HG02973 (cell line): ENCODE results near the gene KRT8.
"Not testable (repeated sequence)": the region's sequence is repeated elsewhere in the genome, so short reads cannot be mapped to it uniquely, and the experiment has no call there.

ENCODE experiments used
- ATAC-seq: cut with Tn5 transposase; IDR thresholded peaks from one replicate; pipeline ENCODE4 v1.9.1; 2021; ENCODE audit warnings: moderate library complexity; ENCODE audit not compliant: unreplicated experiment

The KRT8 gene

DNA sequence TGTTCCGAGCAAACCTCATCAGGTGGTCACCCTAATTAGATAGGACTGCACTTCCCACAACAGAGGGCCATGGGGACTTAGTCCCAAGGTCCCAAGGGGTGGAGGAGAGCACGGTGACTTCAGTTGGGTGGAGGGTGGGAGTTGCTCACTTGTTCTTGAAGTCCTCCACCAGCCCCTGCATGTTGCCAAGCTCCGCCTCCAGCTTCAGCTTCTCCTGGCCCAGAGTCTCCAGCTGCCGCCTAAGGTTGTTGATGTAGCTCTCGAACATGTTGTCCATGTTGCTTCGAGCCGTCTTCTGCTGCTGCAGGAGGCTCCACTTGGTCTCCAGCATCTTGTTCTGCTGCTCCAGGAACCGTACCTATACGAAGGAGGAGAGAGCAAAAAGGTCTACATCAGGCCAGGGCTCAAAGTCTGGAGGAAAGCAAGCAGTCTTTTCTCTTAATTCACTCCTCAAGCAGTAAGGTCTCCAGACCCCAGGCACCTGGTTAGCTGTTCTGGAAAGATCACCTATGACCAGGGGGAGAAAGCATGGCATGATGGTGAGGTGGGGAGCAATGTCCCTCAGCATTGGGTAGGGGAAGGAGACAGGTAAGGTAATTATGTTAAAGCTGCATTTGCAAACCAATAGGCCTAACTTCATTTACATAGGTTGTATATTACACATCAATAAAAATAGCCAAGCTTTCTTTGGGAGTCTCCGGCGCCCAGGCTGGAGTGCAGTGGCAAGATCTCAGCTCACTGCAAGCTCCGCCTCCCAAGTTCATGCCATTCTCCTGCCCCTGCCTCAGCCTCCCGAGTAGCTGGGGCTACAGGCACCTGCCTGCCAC is 2.9 kb downstream of the KRT8 start:
- ATAC-seq = no peak

DNA sequence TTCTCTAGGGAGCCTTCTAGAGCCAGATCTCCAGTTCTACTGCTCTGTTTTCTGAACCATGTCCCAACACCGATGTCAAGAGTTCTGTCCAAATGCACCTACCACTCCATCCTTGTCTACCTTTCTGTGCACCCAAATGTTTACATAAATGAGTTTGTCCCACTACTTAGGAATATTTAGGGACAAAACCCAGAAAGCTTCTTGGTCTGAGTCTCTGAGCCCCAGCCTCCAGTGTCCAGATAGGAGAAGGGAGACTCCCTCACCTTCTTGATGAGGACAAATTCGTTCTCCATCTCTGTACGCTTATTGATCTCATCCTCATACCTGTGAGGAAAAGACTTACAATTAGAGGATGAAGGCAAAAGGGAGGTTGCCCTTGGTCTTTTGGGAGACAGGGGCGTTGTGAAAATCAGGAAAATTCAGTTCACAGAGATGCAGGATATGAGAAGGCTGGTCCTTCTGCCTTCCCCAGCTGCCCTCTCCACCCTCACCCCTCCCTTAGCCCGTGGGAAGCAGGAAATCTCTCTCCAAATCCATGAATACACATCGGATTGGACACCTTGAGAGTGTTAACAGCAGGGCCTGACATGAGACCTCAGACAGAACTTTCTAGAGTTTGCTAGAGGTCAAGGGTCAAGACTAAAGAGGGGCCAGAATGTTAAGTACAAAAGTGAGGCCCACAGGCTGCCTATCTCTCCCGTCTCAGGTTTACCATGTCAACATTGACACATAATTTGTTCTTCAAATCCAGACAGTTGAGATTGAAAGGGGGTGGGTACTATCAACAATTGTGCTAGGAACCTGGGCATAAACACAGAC is 3.8 kb downstream of the KRT8 start:
- ATAC-seq = no peak

DNA sequence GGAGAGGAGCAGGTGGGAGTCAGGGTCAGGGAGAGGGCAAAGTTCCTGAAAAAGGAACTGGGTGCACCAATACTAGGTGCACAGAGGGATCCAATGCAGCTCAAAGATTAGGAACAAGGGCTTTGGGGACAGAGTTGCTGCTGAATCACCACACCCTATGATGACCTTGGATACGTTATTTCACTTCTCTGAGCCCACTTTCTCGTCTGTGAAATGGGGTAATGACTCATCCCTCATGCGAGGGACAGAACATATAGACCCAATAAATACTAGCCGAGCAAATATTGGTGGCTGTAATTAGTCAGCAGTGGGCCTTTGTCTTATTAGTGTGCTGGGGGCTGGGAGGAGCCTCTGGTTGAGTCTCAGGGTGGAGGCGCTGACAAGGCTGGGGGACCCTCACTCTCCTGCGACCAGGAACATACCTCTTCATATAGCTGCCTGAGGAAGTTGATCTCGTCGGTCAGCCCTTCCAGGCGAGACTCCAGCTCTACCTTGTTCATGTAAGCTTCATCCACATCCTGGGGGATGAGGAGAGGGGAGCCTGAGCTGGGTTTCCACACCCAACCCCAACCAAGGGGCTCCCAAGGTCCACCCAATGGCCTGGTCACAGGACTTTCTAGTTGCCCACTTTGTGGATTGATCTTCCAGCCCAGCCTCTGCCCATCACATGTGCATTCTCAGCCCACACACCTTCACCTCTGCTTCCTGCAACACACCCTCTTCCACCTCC is 4.5 kb downstream of the KRT8 start:
- ATAC-seq = no peak

DNA sequence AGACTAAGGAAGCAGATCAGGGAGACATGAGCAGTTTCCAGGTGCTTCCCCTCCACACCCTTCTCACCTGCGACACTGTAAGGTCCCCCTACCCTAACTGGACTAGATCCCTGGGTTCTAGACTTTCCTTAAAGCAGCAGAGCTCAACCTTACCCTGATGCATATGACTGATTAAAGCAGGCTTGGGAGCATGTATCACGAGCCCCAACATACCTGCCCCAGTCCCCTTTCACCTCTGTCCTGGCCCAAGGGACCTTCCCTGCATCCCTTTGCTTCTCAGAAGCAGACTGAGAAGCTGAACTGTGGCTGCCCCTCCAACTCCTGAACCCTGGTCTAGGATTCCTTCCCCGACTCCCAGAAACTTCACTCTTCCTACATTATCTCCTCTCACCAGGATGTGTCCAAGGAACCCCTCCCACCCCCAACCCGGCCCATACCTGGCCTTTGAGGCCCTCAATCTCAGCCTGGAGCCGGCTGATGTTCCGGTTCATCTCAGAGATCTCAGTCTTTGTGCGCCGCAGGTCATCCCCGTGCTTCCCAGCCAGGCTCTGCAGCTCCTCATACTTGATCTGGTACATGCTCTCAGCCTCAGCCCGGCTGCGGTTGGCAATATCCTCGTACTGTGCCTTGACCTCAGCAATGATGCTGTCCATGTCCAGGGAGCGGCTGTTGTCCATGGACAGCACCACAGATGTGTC is 5.4 kb downstream of the KRT8 start:
- no peak for ATAC-seq

DNA sequence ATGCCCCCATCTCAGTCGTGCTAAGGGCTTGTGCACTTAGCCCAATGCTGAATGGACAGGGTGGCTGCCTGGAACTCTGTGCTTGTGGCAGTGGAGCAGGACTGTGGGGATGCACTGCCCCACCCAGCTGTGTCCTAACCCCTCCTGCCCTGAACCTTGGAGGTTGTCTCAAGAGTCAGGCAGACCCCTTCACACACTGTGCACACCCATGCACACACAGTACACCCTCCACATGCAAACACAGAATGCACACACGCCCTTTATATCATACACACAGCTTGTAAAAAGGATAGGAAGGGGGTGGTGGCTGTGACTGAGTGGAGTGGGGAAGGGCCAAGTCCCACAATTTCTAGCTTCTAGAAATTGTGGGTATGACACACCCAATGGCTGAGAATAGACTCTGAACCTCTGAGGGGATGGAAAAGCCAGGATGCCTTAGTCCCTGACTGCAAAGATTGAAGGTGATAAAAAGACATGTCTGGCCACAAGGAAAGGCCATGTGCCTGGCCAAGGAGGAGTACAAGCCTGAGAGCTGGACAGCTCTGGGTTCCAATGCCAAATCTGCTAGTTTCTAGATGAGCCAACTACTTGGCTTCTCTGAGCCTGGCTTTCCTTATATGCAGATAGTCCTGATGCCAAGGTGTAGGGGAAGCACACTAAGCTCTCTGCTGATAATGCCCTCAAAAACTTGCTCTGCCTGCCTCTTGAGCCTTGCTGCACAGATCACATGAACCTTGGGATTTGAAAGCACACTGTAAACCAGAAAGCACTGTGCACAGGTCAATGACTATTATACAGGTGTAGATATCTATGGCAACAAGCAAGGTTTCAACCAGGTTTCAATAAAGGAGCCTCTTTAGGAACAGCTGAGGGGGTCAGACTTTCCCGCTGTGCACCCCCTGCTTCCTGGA is 8.4 kb downstream of the KRT8 start:
- ATAC-seq = no peak

DNA sequence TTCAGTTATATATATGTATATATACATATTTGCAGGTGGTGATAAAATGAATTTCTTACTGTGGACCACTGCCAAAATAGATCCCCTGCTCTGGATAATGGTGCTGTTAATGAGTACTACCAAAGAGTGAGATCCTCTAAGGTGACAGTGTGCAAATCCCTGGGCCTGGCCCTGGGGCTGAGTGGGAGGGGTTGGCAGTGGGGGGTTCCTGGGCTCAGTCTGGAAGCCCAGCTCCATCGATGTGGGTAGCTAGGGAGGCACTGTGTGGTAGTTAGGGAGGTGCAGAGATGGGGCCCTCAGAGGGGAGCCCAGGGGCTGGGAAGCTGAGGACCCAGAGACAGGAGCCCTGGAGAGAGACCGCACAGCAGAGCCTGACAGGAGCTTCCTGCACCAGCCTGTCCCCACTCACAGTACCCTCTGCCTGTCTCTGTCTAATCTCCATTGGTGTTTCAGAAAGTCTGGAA is 9.1 kb downstream of the KRT8 start:
- no peak for ATAC-seq

DNA sequence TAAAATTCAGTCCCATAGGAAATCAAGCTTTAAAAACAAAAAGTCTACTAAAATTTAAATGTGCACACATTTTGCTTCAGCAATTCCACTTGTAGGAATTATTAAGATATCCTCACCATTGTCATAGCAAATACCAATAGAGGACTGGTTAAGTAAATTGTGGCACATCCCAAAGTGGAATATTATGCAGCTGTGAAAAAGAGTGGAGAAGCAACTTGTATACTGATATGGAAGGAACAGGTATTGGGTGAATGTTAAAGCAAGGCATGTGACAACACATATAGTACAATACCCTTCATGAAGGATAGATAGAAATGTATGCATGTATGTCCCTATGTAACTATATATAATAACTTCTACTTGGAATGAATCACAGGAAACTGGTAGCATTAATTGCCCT is 11.9 kb downstream of the KRT8 start:
- no peak for ATAC-seq

DNA sequence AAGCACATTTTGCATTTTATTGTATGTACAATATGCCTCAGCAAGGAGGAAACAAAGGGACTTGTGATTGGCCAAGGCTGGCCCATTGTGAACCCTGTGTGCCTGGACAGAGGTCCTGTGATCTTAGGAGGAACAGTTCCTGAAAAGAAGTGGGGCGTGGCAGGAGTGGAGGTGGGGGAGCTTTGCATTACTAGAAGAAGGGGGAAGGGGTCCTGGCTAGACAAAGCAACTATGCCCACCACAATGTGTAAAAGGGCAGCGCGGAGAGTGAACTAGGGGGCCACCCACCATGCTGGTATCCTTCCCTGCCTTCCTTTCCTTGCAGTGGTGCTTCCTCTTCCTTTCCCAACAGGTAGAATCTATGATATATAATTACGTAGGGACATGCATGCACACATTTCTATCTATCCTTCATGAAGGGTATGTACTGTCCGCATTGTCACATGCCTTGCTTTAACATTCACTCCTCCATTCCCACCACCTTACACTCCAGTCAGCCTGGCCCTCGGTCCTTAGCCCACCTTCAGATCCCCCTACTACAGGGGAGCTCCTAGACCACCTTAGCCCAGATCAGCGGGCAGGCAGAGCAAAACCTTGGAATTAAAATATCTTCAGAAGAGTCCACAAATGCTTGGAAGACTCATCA is 12.5 kb downstream of the KRT8 start:
- no peak for ATAC-seq

DNA sequence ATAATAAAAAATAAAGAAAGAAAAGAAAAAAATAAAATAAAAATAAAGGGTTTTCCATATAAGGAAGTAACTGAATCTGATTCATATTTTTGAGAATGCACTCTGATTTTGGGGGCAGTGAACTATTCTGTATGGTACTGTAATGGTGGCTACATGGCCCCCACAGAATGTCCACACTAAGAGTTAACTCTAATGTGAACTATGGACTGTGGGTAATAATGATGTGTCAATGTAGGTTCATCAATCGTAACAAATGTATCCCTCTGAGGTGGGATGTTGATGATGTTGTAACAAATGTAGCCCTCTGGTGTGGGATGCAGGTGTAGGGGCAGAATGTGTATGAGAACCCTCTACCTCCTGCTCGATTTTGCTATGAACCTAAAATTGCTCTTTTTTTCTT is 13.8 kb downstream of the KRT8 start:
- no peak for ATAC-seq

DNA sequence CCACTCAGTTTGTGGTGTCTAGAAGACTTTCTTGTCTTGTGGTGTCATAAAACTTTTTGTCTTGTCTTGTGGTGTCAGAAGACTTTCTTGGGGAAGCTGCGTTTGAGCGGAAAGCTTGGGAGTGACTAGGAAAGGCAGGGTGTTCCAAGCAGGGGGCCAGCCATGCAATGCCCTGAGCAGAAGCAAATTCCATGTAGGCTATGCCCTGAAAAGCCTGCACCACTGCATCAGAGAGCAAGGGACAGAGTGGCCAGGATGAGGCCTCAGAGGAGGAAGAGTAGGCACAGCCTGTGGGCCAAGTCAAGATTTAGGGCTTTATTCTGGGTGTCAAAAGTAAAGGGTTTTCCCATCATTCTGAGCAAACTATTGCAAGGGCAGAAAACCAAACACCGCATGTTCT is 14.5 kb downstream of the KRT8 start:
- no peak for ATAC-seq

DNA sequence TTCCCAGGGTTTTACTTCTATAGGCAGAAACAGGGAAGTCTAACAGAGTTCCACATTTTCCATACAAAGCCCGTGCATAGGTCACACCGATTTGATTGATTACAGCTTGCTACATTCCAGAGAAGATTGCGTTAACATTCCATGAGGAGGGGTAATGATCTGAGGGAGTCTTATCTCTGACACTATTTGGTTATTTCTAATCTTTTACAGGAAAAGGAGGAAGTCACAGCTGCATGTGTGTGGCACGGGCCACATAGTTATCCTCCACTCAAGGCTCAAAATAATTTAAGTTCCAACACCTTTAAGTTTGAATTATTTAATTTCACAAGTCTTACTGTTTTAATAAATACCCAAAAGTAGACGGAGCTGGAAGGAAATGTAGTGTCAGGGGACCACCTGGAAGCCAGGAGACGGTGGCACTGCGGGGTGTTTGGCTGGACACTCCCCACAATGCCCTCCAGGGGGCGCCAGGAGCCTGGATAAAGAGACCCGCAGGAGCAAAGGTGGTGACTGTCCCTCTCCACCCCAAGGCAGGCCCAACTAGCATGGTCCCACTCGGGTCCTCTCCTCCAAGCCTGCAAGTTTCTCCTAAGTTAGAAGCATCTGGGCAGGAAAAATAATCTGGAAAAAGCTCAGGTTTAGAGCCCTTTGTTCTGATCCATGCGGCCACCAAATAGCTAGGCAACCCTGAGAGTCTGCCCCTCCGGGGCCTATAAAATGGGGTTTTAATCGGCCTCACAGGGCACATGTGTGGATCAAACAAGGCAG is 20.2 kb downstream of the KRT8 start:
- ATAC-seq = no peak

DNA sequence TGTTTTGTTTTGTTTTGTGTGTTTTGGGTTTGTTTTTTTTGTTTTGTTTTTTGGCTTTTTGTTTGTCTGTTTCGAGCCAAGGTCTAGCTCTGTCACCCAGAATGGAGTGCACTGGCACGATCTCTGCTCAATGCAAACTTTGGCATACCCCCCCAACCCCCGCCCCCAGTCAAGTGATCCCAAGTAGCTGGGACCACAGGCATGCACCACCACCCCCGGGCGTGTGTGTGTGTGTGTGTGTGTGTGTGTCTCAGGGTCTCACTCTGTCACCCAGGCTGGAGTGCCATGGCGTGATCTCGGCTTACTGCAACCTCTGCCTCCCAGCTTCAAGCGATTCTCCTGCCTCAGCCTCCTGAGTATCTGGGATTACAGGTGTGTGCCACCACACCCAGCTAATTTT is 24.4 kb downstream of the KRT8 start:
- not testable (repeated sequence) for ATAC-seq

DNA sequence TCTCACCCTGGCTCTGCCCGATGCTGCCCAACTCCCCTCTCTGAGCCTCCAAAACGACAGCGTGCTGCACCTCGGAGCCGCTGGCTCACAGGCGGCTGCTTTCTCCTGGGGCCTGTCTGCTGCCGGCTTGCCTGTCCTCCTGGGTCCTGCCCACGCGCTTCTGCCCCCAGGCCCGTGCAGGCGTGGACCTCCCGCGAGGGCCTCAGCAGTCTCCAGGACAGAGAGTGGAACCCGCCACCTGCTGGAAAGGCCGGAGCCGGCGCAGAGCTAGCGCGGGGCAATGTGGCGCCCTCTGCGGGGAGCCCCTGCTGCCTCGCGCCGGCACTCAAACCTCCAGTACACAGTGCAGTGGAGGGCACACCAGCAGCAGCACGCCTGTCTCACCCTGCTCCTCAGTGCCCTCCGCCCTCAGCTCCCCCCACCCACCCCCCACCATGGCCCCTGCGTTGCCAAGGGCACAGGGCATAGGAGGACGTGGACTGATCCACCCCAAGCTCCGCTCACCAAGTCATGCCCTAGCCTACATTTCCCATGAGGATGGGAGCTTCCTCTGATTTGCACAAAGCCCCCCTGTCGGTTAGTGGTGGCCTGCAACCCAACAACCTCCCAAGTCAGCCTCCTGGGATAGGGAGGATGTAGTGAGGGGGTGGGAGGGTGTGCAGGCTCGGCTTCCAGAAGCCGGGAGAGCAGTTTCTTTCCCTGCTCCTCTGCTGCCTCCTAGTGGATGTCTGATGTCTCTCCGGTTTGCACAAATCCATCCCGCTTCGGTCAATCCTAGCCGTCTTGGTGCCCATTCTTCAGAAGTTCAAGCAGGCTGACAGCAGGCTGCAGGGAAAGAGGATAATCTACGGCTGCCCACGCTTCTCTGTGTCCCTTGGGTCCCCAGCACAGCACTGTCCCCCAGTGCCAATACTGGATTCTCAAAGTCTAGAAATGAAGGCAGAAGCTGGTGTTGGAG is 25.2 kb downstream of the KRT8 start:
- no peak for ATAC-seq

DNA sequence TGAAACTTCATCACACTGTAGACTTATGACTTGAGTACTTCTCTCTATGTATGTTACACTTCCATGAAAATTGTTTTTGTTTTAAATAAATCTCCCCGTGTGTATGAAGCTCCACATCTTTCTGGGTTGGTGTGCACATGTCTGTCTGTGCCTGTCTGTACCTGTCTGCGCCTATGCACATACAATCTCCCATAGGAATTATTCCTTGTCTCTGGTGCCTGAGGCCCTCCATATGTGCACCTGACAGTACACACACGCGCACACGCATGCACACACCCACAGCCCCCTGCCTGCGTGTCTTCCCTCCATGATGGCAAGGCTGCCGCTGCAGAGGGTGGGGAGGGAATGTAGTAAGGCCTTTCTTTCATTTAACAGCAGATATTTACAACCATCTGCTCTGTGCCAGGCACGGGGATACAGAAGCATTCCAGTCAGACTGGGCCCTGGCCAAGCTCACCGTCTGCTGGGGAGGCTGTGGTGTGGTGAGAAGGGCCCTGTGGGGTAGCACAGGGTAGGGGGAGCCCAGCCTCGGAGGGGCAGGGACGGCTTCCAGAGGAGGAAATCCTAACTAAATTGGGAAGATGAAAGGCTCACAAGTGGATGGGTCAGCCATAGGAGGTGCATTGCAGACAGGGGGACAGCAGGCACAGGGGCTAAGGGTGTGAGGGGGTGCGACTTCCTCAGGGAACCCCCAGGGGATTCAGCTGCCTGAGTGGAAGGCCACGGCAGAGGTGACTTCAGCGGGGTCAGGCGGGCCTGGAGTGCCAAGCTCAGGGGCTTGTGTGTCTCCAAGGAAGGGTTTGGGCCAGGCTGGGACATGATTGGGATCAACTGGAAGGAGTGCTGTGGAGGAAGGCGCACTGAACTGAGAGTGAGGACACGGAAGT is 26.1 kb downstream of the KRT8 start:
- ATAC-seq = no peak

DNA sequence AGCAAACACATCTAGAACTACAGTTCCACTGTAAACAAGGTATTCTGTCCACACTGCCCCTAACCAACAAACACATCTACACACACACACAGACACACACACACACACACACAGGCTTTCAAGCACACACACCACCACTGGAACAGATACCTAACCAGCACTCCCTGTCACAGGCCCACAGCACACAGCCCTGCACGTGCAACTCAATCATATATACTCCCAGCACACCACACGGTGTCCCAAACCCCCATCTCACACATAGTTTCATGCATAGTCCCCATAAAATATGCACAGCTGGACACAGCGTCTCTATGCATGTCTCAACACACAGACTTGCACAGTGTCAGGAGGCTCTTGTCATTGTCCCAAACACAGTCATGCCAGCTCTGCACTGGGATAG is 27.6 kb downstream of the KRT8 start:
- ATAC-seq = no peak

DNA sequence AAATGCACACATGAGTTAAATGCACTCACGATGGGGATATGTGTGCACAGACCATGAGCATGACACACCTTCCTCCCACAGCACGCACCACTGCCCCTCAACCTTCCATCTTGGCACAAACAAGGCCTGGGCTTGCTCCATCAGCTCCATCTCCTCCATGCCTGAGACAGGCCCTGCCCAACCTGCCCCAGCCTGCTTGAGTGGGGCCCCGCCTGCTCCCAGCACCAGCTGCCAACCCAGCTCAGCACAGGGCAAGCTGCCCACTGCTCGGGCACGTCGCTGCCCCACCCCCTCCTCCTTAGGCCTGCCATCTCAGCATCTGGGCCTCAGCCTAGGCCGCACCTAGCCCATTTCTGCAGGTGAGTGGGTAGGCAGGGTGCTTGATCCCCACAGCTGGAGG is 28.5 kb downstream of the KRT8 start:
- ATAC-seq = no peak
